Epidermal melanocyte (primary cell): Measurements from ENCODE around the gene PGAM1.
"Not testable (repeated sequence)": the region's sequence is repeated elsewhere in the genome, so short reads cannot be mapped to it uniquely, and the experiment has no call there.

Source experiments
- DNase-seq: peaks from one replicate; pipeline ENCODE4 v3.0.0; 2011; ENCODE audit warnings: low spot score; ENCODE audit not compliant: insufficient read length

Gene PGAM1

GRCh38 chr10:97407211-97407951 is 18.6 kb upstream of the PGAM1 start:
- peak; percentile 92 for DNase-seq

DNA sequence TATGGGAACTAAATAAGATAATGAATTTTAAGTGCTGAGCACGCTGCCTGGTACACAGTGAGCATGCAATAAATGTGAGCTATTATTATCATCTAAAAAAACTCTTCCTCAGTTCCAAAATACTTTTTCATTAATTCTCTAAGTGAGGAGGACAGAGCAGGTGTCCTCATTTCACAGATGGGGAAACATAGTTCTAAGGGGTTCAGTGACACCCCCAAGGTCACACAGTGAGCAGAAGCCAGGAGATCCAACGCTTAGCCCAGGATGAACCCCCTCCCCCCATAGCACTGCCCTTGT is 18.1 kb upstream of the PGAM1 start:
- no peak for DNase-seq

DNA sequence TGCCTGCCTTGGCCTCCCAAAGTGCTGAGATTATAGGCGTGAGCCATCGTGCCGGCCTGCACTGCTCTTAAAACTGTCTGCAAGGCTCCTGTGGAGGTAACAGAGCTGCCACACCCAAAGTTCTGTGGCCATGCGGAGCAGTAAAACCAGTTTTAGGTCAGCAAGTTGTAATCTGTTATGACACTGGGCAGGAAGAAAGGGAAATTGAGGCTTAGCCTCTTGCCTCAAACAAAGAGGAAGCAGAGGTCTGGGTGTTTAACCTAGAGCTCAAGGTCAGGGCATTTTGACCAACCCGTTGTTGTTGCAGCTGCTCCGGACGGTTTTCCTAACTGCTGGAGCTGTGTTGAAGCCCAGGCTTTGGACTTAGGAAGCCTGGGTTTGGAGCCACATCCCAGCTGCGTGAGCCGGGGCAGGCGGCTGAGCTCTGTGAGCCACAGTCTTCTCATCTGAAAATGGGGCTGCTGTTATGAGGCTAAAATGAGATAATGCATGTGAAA is 17.4 kb upstream of the PGAM1 start:
- DNase-seq, result no peak

DNA sequence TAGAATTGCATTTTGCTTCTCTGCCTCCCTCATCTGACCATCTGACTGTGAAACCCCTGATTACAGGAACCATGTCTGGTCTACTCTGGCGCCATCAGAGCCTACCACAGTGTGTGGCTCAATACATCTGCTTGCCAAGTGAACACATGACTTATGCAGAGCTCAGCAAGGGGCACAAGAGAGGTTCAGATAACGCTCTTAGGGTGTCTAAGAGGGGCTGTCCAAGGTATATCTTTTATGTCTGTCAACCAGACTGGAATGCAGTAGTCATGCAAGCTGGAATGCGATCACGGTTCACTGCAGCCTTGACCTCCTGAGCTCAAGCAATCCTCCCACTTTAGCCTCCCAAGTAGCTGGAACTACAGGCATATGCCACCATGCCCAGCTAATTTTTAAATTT is 14.6 kb upstream of the PGAM1 start:
- no peak for DNase-seq

GRCh38 chr10:97412891-97413304 is 13.1 kb upstream of the PGAM1 start:
- DNase-seq, result no peak

DNA sequence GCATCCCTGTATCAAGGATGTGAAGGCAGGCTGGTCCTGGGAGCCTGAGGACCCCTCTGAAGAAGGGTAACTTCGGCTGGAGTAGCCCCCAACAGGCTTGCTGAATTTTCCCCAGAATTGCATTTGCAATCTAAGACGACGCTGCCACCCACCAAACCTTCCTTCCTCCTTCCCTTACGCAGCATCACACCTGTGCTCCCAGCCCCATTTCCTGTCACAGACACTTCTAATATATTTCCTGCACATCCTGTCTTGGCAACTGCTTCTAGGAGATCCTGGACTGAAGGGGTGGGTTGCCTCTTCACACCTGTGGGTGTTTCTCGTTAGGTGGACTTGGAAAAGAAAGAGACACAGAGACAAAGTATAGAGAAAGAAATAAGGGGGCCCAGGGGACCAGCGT is 9.4 kb upstream of the PGAM1 start:
- no peak for DNase-seq

DNA sequence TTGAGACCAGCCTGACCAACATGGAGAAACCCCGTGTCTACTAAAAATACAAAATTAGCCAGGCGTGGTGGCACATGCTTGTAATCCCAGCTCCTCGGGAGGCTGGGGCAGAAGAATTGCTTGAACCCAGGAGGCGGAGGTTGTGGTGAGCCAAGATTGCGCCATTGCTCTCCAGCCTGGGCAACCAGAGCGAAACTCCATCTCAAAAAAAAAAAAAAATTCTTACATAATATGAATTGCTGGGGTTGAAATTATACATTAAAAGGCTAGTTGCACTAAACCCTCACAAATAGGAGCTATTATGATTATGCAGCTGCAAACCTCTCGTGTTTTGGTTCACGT is 2.3 kb upstream of the PGAM1 start:
- not testable (repeated sequence) for DNase-seq

- no peak for DNase-seq
These were observed 982 bp downstream of the PGAM1 start for GRCh38 chr10:97426776-97427570.

DNA sequence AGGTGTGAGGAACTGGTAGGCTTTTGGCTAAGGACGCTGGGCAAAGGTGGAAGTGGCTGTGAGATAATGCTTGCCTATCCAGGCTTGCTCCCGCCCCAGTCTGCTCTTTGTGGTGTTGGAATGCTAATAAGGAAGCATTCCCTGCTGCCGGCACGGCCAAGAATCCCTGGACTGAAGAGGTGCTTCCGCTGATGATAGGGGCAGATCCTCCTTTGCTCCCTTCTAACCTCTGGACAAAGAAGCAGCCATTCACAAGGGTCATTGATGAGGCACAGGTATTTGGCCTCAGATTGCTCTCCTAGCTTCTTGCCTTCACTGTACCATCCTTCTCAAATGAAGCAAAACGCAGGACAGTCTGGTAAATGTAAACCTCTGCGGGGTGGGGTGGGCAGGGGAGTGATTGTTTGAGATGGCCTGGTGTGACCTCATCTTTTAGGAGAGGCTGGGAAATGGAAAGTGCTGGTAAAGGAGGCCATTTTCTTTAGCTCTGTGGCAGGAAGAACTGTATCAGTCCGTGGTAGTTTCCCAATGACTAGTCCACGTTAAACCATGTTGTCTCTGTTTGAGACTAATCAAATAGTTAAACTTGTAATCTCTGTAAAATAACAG is 1.7 kb downstream of the PGAM1 start:
- DNase-seq, result no peak

- no peak for DNase-seq
These were observed 2.6 kb downstream of the PGAM1 start for GRCh38 chr10:97428572-97428981.

- no peak for DNase-seq
These were observed 8.1 kb downstream of the PGAM1 start for GRCh38 chr10:97434055-97434454.

DNA sequence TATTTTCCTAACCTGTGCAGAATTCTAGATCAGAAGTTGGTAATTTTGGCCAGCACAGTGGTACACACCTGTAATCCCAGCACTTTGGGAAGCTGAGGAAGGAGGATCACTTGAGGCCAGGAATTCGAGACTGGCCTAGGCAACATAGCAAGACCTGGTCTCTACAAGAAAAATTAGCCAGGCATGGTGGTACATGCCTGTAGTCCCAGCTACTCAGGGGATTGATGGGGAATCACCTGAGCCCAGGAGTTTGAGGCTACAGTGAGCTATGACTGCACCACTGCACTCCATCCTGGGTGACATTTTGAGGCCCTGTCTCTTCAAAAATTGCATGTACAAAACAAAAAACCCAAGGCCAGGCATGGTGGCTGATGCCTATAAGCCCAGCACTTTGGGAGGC is 8.6 kb downstream of the PGAM1 start:
- DNase-seq, result no peak

GRCh38 chr10:97435211-97435610 is 9.2 kb downstream of the PGAM1 start:
- DNase-seq, result no peak

GRCh38 chr10:97442277-97442676 is 16.3 kb downstream of the PGAM1 start:
- DNase-seq, result no peak

DNA sequence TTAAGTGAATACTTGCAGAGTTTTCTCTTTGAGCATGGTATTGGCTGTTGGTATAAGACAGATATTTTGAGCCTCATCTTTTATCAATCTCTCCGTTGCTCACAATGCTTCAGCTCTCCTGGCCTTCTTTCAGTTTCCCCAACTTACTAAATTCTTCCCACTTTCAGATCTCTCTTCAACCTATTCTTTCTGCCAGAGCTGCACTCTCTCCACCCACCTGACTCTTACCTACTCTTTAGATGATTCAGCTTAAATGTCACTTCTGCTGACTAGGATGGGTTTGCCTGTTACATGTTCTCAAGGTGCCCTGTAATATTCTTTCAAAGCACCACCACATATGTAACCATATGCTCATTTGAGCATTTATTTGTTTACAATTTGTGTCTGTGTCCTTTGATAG is 18.2 kb downstream of the PGAM1 start:
- no peak for DNase-seq

- DNase-seq, result no peak
These were observed 19.3 kb downstream of the PGAM1 start for GRCh38 chr10:97445357-97445721.

DNA sequence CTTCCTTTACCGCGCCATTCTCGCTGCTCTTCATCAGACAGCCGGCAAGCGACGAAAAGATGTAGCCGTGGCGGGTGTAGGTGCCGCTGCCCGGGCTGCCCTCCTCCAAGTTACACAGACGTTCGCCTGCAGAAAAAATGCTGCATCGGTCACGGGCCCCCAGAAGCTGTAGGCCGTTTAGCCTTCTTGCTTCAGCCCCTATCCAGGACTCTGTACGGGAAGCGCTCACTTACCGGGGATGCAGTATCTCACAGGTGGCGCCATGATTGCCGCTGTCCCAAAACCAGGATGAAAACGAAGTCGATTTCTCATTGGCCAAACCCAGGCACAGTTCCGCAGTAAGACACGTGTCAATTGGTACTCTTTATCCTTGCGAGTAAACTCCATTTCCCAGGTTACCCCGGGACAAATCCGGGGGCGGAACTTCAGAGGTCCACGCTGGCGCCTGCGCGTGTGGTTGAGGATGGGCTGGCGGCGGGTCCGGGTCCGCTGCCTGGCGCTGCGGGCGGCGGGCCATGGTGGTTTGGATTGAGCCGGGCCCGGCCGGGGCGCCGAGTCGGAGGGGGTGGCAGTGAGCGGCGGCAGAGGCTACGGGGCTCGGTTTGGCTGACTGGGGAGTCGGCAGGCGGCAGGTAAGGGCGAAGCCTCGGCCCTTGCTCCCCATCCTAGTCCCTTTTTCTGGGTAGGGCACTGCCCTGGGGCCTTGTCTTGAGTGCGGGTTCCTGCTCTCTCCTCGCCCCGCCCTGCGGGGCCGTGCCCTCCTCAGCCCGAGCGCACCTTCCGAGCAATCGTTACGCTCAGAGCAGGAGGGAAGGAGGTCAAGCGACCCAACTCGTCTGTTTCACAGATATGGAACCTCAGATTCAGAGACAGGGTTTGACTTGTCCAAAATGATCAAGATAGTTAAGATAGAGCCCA is 20.0 kb downstream of the PGAM1 start, which contains the start of the genes EXOSC1 and ZDHHC16:
Gene EXOSC1, minus strand, starts transcription at position 285 of the 918 bp plus-strand sequence. Its CDS starts 21 bp downstream, at position 264.
Gene ZDHHC16, plus strand, starts transcription at position 454 of the 918 bp plus-strand sequence. CDS start 5,501 bp downstream, outside the sequence.
- peak; percentile 99 for DNase-seq

- DNase-seq, result no peak
These were observed 24.8 kb downstream of the PGAM1 start for GRCh38 chr10:97450828-97451227.

DNA sequence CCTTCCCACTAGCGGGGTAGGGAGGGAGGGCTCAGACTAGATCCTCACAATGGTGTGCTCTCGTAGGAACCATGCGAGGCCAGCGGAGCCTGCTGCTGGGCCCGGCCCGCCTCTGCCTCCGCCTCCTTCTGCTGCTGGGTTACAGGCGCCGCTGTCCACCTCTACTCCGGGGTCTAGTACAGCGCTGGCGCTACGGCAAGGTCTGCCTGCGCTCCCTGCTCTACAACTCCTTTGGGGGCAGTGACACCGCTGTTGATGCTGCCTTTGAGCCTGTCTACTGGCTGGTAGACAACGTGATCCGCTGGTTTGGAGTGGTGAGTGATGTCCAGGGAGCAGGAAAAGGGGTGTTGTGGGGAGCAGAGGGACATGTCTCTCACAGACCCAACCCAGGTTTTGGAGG is 25.6 kb downstream of the PGAM1 start:
- no peak for DNase-seq

- DNase-seq, result no peak
These were observed 26.4 kb downstream of the PGAM1 start for GRCh38 chr10:97452352-97452751.

DNA sequence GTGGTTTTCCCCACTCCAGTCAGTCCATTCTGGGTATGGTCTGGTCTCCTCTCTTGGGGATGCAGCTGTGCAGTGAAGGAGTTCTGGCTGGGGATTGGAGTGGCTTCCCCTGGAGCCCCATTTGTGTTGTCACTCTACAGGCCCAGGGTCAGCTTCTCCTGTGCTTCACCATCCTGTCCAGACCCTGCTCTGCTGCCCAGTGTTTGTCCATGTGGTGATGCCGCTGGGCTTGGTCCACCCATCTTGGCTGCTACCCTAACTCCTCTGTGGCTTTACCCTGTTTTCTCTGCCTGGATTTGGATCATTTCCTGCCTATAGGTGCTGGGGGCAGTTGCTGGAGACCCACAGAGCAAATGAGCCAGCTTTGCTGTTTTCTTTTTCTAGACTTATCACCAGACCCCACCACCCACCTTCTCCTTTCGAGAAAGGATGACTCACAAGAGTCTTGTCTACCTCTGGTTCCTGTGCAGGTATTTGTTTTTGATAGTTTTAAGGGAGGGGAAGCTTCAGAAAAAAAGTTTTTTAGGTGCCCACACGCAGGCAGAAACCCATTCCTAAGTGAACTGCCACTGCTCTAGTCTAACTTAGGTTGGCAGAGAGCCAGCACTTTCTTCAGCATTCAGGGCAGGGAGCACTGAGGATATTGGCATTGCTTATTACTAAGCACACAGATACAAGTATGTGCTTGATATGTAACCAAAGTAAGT is 28.5 kb downstream of the PGAM1 start:
- DNase-seq, result no peak
